WERI-Rb-1 (cell line): ENCODE data around the gene CHSY3.

ENCODE experiments used
- DNase-seq: peaks from one replicate; pipeline ENCODE4 v3.0.0-alpha.2; 2020
- H3K27ac ChIP-seq: fragments of 250-450 bp; sonication (Bioruptor Pico); 2 replicates; pipeline ENCODE4 v1.5.1; 2020; ENCODE audit warnings: mild to moderate bottlenecking, moderate library complexity
- H3K27me3 ChIP-seq: fragments of 250-450 bp; sonication (Bioruptor Pico); 2 replicates; pipeline ENCODE4 v1.5.1; 2021; ENCODE audit warnings: mild to moderate bottlenecking, low read depth, moderate library complexity; ENCODE audit not compliant: insufficient read depth, severe bottlenecking
- H3K36me3 ChIP-seq: fragments of 250-450 bp; sonication (Bioruptor Pico); 2 replicates; pipeline ENCODE4 v1.5.1; 2020; ENCODE audit warnings: mild to moderate bottlenecking, moderate library complexity
- H3K4me3 ChIP-seq: 2 replicates; pipeline ENCODE4 v1.5.1; 2011; ENCODE audit warnings: low read depth, mild to moderate bottlenecking, control low read depth, low read length
- H3K9me3 ChIP-seq: fragments of 250-450 bp; sonication (Bioruptor Pico); 2 replicates; pipeline ENCODE4 v1.5.1; 2021; ENCODE audit warnings: mild to moderate bottlenecking, moderate library complexity; ENCODE audit not compliant: severe bottlenecking
- CTCF ChIP-seq: IDR thresholded peaks from 2 replicates; pipeline ENCODE4 v1.5.1; 2011; ENCODE audit warnings: low read depth, mild to moderate bottlenecking, control low read depth, inconsistent platforms, low read length

Gene CHSY3

GRCh38 chr5:129958581-129958980 is 54.3 kb downstream of the CHSY3 start:
- Histone ChIP-seq H3K9me3 (peaks cover 4% of the 10 kb centered on the region), H3K4me3 (no peak overlapping the region), H3K27me3 (no peaks in the 10 kb centered on the region), H3K27ac (peak overlapping the region; percentile 59), H3K36me3 (no peaks in the 10 kb centered on the region)
- TF ChIP-seq CTCF: no peak
- DNase-seq: peak; percentile 72

GRCh38 chr5:129960831-129961230 is 56.6 kb downstream of the CHSY3 start:
- no peak for TF ChIP-seq CTCF
- H3K36me3 ChIP-seq: no peaks in the 10 kb centered on the region
- peaks cover 4% of the 10 kb centered on the region for H3K9me3 ChIP-seq
- no peak overlapping the region for H3K4me3 ChIP-seq
- H3K27ac ChIP-seq: no peak overlapping the region
- DNase-seq: no peak
- no peaks in the 10 kb centered on the region for H3K27me3 ChIP-seq

- DNase-seq: no peak
- Histone ChIP-seq H3K27ac (no peak overlapping the region), H3K27me3 (no peaks in the 10 kb centered on the region), H3K36me3 (no peaks in the 10 kb centered on the region), H3K4me3 (no peak overlapping the region), H3K9me3 (no peaks in the 10 kb centered on the region)
- no peak for TF ChIP-seq CTCF
These were observed 58.2 kb downstream of the CHSY3 start for GRCh38 chr5:129962506-129962905.

- no peaks in the 10 kb centered on the region for H3K27me3 ChIP-seq
- no peak for TF ChIP-seq CTCF
- no peaks in the 10 kb centered on the region for H3K9me3 ChIP-seq
- H3K27ac ChIP-seq: no peak overlapping the region
- no peak for DNase-seq
- no peak overlapping the region for H3K4me3 ChIP-seq
- no peaks in the 10 kb centered on the region for H3K36me3 ChIP-seq
These were observed 59.1 kb downstream of the CHSY3 start for GRCh38 chr5:129963359-129963758.

- no peak for DNase-seq
These were observed 61.8 kb downstream of the CHSY3 start for GRCh38 chr5:129966071-129966470.

More at GRCh38 chr5:129966071-129966470, 61.8 kb downstream of the CHSY3 start:
- Histone ChIP-seq H3K4me3 (no peak overlapping the region), H3K36me3 (no peaks in the 10 kb centered on the region), H3K27ac (no peak overlapping the region), H3K27me3 (no peaks in the 10 kb centered on the region), H3K9me3 (no peaks in the 10 kb centered on the region)
- TF ChIP-seq CTCF: no peak
